Stimulated activated CD4-positive, alpha-beta T cell treated with anti-CD3 and anti-CD28 coated beads, Interleukin-4, amount 100 ng/mL, for 48 hours (primary cell): ENCODE data around the gene RPS4Y1.
"Not testable (repeated sequence)": the region's sequence is repeated elsewhere in the genome, so short reads cannot be mapped to it uniquely, and the experiment has no call there.

Source experiments
- DNase-seq, 2 donors: peaks; one replicate each; pipeline ENCODE4 v3.0.0-alpha.2; 2020; ENCODE audit warnings: low read depth in 2 of 2

The RPS4Y1 gene

GRCh38 chrY:2841471-2841893 lies at the start of gene RPS4Y1:
Gene RPS4Y1, plus strand, starts transcription at chrY:2841602. Its CDS starts 23 bp downstream, at chrY:2841625.
- DNase-seq: peak; percentile 13 to 17

GRCh38 chrY:2796977-2797523 lies 44.4 kb upstream of the RPS4Y1 start:
- DNase-seq: no peak

- no peak for DNase-seq
Measured at GRCh38 chrY:2797991-2798390, 43.4 kb upstream of the RPS4Y1 start.

GRCh38 chrY:2800246-2800645 lies 41.2 kb upstream of the RPS4Y1 start:
- DNase-seq: no peak

GRCh38 chrY:2817146-2817896 lies 24.1 kb upstream of the RPS4Y1 start:
- DNase-seq: not testable (repeated sequence)

GRCh38 chrY:2824471-2824870 lies 16.9 kb upstream of the RPS4Y1 start:
- no peak for DNase-seq

- DNase-seq: no peak
Measured at GRCh38 chrY:2828497-2828896, 12.9 kb upstream of the RPS4Y1 start.

GRCh38 chrY:2835230-2835629 lies 6.2 kb upstream of the RPS4Y1 start:
- no peak for DNase-seq

- no peak for DNase-seq
Measured at GRCh38 chrY:2837078-2837477, 4.3 kb upstream of the RPS4Y1 start.

- DNase-seq: no peak
Measured at GRCh38 chrY:2837932-2838331, 3.5 kb upstream of the RPS4Y1 start.

GRCh38 chrY:2846791-2847190 lies 5.4 kb downstream of the RPS4Y1 start:
- no peak for DNase-seq

- no peak for DNase-seq
Measured at GRCh38 chrY:2848384-2848783, 7.0 kb downstream of the RPS4Y1 start.

GRCh38 chrY:2849368-2849767 lies 8.0 kb downstream of the RPS4Y1 start:
- no peak for DNase-seq

GRCh38 chrY:2854145-2854774 lies 12.9 kb downstream of the RPS4Y1 start:
- no peak for DNase-seq

- DNase-seq: no peak
Measured at GRCh38 chrY:2857068-2857467, 15.7 kb downstream of the RPS4Y1 start.

- DNase-seq: no peak
Measured at GRCh38 chrY:2857686-2858085, 16.3 kb downstream of the RPS4Y1 start.

- DNase-seq: no peak
Measured at GRCh38 chrY:2859782-2860181, 18.4 kb downstream of the RPS4Y1 start.

- DNase-seq: no peak
Measured at GRCh38 chrY:2860511-2860910, 19.1 kb downstream of the RPS4Y1 start.

GRCh38 chrY:2866581-2866980 lies 25.2 kb downstream of the RPS4Y1 start:
- DNase-seq: no peak

GRCh38 chrY:2867469-2867868 lies 26.1 kb downstream of the RPS4Y1 start:
- DNase-seq: no peak

GRCh38 chrY:2868035-2868607 lies 26.7 kb downstream of the RPS4Y1 start:
- no peak for DNase-seq

- not testable (repeated sequence) for DNase-seq
Measured at GRCh38 chrY:2872234-2872633, 30.8 kb downstream of the RPS4Y1 start.

GRCh38 chrY:2874211-2874610 lies 32.8 kb downstream of the RPS4Y1 start:
- DNase-seq: no peak
